GM18508 (cell line): ENCODE data around the gene VMP1.

Source experiments
- ATAC-seq: cut with Tn5 transposase; IDR thresholded peaks from one replicate; pipeline ENCODE4 v1.9.1; 2021; ENCODE audit warnings: moderate number of reproducible peaks; ENCODE audit not compliant: insufficient read depth, unreplicated experiment

Gene VMP1

GRCh38 chr17:59707149-59707970, at the start of gene VMP1, which contains the start of gene PTRH2:
VMP1 (plus strand) TSS chr17:59707654; CDS start chr17:59731447, 23,793 bp downstream.
PTRH2 (minus strand) TSS chr17:59707430; CDS start chr17:59697978, 9,452 bp downstream.
- peak; percentile 92 for ATAC-seq

GRCh38 chr17:59666235-59666634, 41.2 kb upstream of the VMP1 start:
- ATAC-seq = no peak

GRCh38 chr17:59668816-59669215, 38.6 kb upstream of the VMP1 start:
- ATAC-seq = no peak

- no peak for ATAC-seq
Measured at GRCh38 chr17:59669411-59669810, 38.0 kb upstream of the VMP1 start.

- no peak for ATAC-seq
Measured at GRCh38 chr17:59669944-59670343, 37.5 kb upstream of the VMP1 start.

GRCh38 chr17:59671386-59671785, 36.1 kb upstream of the VMP1 start:
- ATAC-seq = no peak

- no peak for ATAC-seq
Measured at GRCh38 chr17:59675231-59675630, 32.2 kb upstream of the VMP1 start.

GRCh38 chr17:59676716-59677115, 30.7 kb upstream of the VMP1 start:
- no peak for ATAC-seq

- ATAC-seq = no peak
Measured at GRCh38 chr17:59678918-59679317, 28.5 kb upstream of the VMP1 start.

GRCh38 chr17:59680314-59680713, 27.1 kb upstream of the VMP1 start:
- no peak for ATAC-seq

- no peak for ATAC-seq
Measured at GRCh38 chr17:59683283-59683682, 24.2 kb upstream of the VMP1 start.

GRCh38 chr17:59684967-59685366, 22.5 kb upstream of the VMP1 start:
- ATAC-seq = no peak

GRCh38 chr17:59688008-59688407, 19.4 kb upstream of the VMP1 start:
- no peak for ATAC-seq

- no peak for ATAC-seq
Measured at GRCh38 chr17:59688496-59688895, 19.0 kb upstream of the VMP1 start.

- no peak for ATAC-seq
Measured at GRCh38 chr17:59693582-59693981, 13.9 kb upstream of the VMP1 start.

- ATAC-seq = no peak
Measured at GRCh38 chr17:59694344-59694743, 13.1 kb upstream of the VMP1 start.

GRCh38 chr17:59695945-59696681, 11.3 kb upstream of the VMP1 start:
- ATAC-seq = no peak

- no peak for ATAC-seq
Measured at GRCh38 chr17:59696682-59697277, 10.7 kb upstream of the VMP1 start.

GRCh38 chr17:59698143-59698542, 9.3 kb upstream of the VMP1 start:
- no peak for ATAC-seq

- ATAC-seq = no peak
Measured at GRCh38 chr17:59699218-59699617, 8.2 kb upstream of the VMP1 start.

GRCh38 chr17:59699786-59700185, 7.7 kb upstream of the VMP1 start:
- ATAC-seq = no peak
